Measurements from ENCODE around the gene PRX. TPM values are rescaled to one million over a fixed set of nuclear protein-coding genes. Genes with fewer than 3 reads are reported as not detected.

The PRX gene
- total RNA-seq, 1 experiment from 2014 or later: 3.4 TPM

GRCh38 chr19:40392123-40392522, 21.1 kb downstream of the PRX start:
- no peak for ATAC-seq
- Histone ChIP-seq H3K27ac (ENCODE audit: low read length) (no peak overlapping the region), H3K27me3 (ENCODE audit: control insufficient read depth, insufficient read depth, low read length) (no peaks in the 10 kb centered on the region), H3K9me3 (ENCODE audit: control insufficient read depth, insufficient read depth, low read depth, low read length) (no peaks in the 10 kb centered on the region), H3K4me3 (ENCODE audit: low read depth in 2 of 2, low read length in 2 of 2) (no peak overlapping the region), H3K36me3 (ENCODE audit: control insufficient read depth, insufficient read depth, low read length) (no peaks in the 10 kb centered on the region), H3K4me1 (ENCODE audit: control insufficient read depth, insufficient read depth, low read length) (no peaks in the 10 kb centered on the region)
- CTCF ChIA-PET: no interaction called here
- POLR2A ChIA-PET: no interaction called here
- intact Hi-C loops (cut with micrococcal nuclease; ENCODE audit: unreplicated experiment): no loop called here
- BruUV-seq (replicated peaks): no TSS peak
- in situ Hi-C loops (cut with HindIII; ENCODE audit: low pct_unique_long_range_greater_than_20kb, low sequenced_read_pairs): no loop called here
- no peak for DNase-seq (ENCODE audit: low read depth, low spot score)
- no peak for TF ChIP-seq SIN3A (IDR thresholded peaks at IDR 0.05; ENCODE audit: borderline replicate concordance, insufficient read depth, low read depth, low read length)
- TF ChIP-seq, protein P1, sequence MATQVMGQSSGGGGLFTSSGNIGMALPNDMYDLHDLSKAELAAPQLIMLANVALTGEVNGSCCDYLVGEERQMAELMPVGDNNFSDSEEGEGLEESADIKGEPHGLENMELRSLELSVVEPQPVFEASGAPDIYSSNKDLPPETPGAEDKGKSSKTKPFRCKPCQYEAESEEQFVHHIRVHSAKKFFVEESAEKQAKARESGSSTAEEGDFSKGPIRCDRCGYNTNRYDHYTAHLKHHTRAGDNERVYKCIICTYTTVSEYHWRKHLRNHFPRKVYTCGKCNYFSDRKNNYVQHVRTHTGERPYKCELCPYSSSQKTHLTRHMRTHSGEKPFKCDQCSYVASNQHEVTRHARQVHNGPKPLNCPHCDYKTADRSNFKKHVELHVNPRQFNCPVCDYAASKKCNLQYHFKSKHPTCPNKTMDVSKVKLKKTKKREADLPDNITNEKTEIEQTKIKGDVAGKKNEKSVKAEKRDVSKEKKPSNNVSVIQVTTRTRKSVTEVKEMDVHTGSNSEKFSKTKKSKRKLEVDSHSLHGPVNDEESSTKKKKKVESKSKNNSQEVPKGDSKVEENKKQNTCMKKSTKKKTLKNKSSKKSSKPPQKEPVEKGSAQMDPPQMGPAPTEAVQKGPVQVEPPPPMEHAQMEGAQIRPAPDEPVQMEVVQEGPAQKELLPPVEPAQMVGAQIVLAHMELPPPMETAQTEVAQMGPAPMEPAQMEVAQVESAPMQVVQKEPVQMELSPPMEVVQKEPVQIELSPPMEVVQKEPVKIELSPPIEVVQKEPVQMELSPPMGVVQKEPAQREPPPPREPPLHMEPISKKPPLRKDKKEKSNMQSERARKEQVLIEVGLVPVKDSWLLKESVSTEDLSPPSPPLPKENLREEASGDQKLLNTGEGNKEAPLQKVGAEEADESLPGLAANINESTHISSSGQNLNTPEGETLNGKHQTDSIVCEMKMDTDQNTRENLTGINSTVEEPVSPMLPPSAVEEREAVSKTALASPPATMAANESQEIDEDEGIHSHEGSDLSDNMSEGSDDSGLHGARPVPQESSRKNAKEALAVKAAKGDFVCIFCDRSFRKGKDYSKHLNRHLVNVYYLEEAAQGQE (IDR thresholded peaks at IDR 0.05; ENCODE audit: insufficient read depth in 1 of 2, low read depth in 2 of 2, low read length in 1 of 2): no peak
- no peak for TF ChIP-seq CTCF (IDR thresholded peaks at IDR 0.05)
- TF ChIP-seq POLR2AphosphoS5 (IDR thresholded peaks at IDR 0.05; ENCODE audit: low read depth, low read length): no peak
- TF ChIP-seq TCF7L2 (IDR thresholded peaks at IDR 0.05; ENCODE audit: low read depth, low read length): no peak

DNA sequence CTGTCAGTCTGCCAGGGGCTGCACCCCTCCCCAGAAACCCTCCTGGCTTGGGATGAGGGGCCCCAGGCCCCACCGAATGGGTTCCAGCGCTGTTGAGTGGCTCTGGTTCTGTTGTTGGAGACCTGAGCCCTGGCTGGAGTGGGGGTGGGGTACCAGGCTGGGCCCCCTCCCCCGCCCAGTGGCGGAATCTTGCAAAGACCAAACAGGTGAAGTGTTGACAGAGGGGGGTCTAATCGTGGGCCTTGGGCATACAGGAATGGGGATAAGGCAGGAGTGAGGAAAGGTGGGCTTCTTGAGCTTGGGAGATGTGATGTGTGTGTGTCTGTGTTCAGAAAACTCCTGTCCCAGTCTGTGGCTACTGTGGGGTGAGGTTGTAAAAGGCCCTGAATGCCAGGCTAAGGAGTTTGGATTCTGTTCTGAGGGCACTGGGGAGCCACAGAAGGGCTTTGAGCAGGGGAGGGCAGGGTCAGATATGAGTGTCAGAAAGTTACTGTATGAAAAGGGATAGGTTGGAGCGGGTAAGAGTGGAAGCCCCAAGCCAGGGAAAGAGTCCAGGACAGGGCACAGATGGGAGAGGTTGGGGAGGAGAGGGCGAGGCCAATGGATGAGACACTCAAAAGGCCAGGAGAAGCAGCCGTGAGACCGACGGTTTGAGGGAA, 23.0 kb downstream of the PRX start, which contains the start of gene HIPK4:
Gene HIPK4 (minus strand): TSS at position 98 of the 659 bp plus-strand sequence. CDS start 279 bp downstream, outside the sequence.
- intact Hi-C loops (cut with micrococcal nuclease; ENCODE audit: unreplicated experiment) (no loop called here), in situ Hi-C loops (cut with HindIII; ENCODE audit: low pct_unique_long_range_greater_than_20kb, low sequenced_read_pairs) (no loop called here)
- TF ChIP-seq, protein P1 (IDR thresholded peaks at IDR 0.05; ENCODE audit: insufficient read depth in 1 of 2, low read depth in 2 of 2, low read length in 1 of 2): no peak
- TF ChIP-seq POLR2AphosphoS5 (IDR thresholded peaks at IDR 0.05; ENCODE audit: low read depth, low read length): no peak
- no peak for TF ChIP-seq TCF7L2 (IDR thresholded peaks at IDR 0.05; ENCODE audit: low read depth, low read length)
- TF ChIP-seq SIN3A (IDR thresholded peaks at IDR 0.05; ENCODE audit: borderline replicate concordance, insufficient read depth, low read depth, low read length): no peak
- no peak for TF ChIP-seq CTCF (IDR thresholded peaks at IDR 0.05)
- BruUV-seq (replicated peaks): no TSS peak
- ChIA-PET CTCF (no interaction called here), POLR2A (no interaction called here)
- Histone ChIP-seq H3K9me3 (ENCODE audit: control insufficient read depth, insufficient read depth, low read depth, low read length) (no peaks in the 10 kb centered on the region), H3K27me3 (ENCODE audit: control insufficient read depth, insufficient read depth, low read length) (no peaks in the 10 kb centered on the region), H3K36me3 (ENCODE audit: control insufficient read depth, insufficient read depth, low read length) (no peaks in the 10 kb centered on the region), H3K4me1 (ENCODE audit: control insufficient read depth, insufficient read depth, low read length) (no peaks in the 10 kb centered on the region), H3K27ac (ENCODE audit: low read length) (no peak within 1 kb of the TSS), H3K4me3 (ENCODE audit: low read depth in 2 of 2, low read length in 2 of 2) (no peak within 1 kb of the TSS)
- ATAC-seq: no peak
- no peak for DNase-seq (ENCODE audit: low read depth, low spot score)

Data from Panc1 (cell line).